NB4 (cell line): ENCODE data around the gene TMPRSS2.

Experiments
- POLR2A ChIP-seq: IDR thresholded peaks from 2 replicates; pipeline ENCODE4 v1.6.1; 2011; ENCODE audit warnings: mild to moderate bottlenecking; ENCODE audit not compliant: insufficient read length; ENCODE audit errors: extremely low read depth
- TF ChIP-seq, protein P1 (sequence below): IDR thresholded peaks from one replicate; pipeline ENCODE4 v1.5.1; 2012; ENCODE audit warnings: low read depth, low read length

- TF ChIP-seq, protein P1, sequence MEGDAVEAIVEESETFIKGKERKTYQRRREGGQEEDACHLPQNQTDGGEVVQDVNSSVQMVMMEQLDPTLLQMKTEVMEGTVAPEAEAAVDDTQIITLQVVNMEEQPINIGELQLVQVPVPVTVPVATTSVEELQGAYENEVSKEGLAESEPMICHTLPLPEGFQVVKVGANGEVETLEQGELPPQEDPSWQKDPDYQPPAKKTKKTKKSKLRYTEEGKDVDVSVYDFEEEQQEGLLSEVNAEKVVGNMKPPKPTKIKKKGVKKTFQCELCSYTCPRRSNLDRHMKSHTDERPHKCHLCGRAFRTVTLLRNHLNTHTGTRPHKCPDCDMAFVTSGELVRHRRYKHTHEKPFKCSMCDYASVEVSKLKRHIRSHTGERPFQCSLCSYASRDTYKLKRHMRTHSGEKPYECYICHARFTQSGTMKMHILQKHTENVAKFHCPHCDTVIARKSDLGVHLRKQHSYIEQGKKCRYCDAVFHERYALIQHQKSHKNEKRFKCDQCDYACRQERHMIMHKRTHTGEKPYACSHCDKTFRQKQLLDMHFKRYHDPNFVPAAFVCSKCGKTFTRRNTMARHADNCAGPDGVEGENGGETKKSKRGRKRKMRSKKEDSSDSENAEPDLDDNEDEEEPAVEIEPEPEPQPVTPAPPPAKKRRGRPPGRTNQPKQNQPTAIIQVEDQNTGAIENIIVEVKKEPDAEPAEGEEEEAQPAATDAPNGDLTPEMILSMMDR: no peak
- TF ChIP-seq POLR2A: no peak
Measured at GRCh38 chr21:41547111-41547510, 39.2 kb upstream of the TMPRSS2 start.
